GM19395 (cell line): ENCODE data around the gene PCBP1.
"Not testable (repeated sequence)": the region's sequence is repeated elsewhere in the genome, so short reads cannot be mapped to it uniquely, and the experiment has no call there.

Source experiments
- ATAC-seq: cut with Tn5 transposase; IDR thresholded peaks from one replicate; pipeline ENCODE4 v1.9.1; 2021; ENCODE audit warnings: mild to moderate bottlenecking, moderate library complexity; ENCODE audit not compliant: unreplicated experiment

Gene PCBP1

GRCh38 chr2:70095720-70096670, 8.7 kb downstream of the PCBP1 start:
- ATAC-seq, result no peak

- ATAC-seq, result no peak
These were observed 10.8 kb downstream of the PCBP1 start for GRCh38 chr2:70098032-70098431.

- ATAC-seq, result no peak
These were observed 12.0 kb downstream of the PCBP1 start for GRCh38 chr2:70099270-70099669.

- ATAC-seq, result no peak
These were observed 13.9 kb downstream of the PCBP1 start for GRCh38 chr2:70101174-70101573.

GRCh38 chr2:70101686-70102085, 14.4 kb downstream of the PCBP1 start:
- not testable (repeated sequence) for ATAC-seq

- ATAC-seq, result not testable (repeated sequence)
These were observed 15.1 kb downstream of the PCBP1 start for GRCh38 chr2:70102323-70102905.

GRCh38 chr2:70103531-70104061, 16.3 kb downstream of the PCBP1 start:
- no peak for ATAC-seq

- ATAC-seq, result no peak
These were observed 17.2 kb downstream of the PCBP1 start for GRCh38 chr2:70104231-70105111.

GRCh38 chr2:70106138-70106537, 18.9 kb downstream of the PCBP1 start:
- ATAC-seq, result not testable (repeated sequence)

- not testable (repeated sequence) for ATAC-seq
These were observed 23.1 kb downstream of the PCBP1 start for GRCh38 chr2:70110397-70110796.

GRCh38 chr2:70111752-70112591, 24.7 kb downstream of the PCBP1 start:
- no peak for ATAC-seq

GRCh38 chr2:70113359-70114070, 26.2 kb downstream of the PCBP1 start:
- no peak for ATAC-seq

- ATAC-seq, result peak; percentile 63
These were observed 28.6 kb downstream of the PCBP1 start for GRCh38 chr2:70115646-70116442.

- ATAC-seq, result no peak
These were observed 29.8 kb downstream of the PCBP1 start for GRCh38 chr2:70116936-70117552.

- ATAC-seq, result no peak
These were observed 31.6 kb downstream of the PCBP1 start for GRCh38 chr2:70118798-70119454.

GRCh38 chr2:70121627-70122372, 34.5 kb downstream of the PCBP1 start:
- ATAC-seq, result no peak

GRCh38 chr2:70122470-70122869, 35.2 kb downstream of the PCBP1 start:
- ATAC-seq, result no peak
